MM.1S (cell line): Measurements from ENCODE around the gene OR8G5.

Experiments used
- DNase-seq: peaks from one replicate; pipeline ENCODE4 v3.0.0-alpha.2; 2015
- H2AFZ ChIP-seq: fragments of 300-600 bp; sonication (generic); 2 replicates; pipeline ENCODE4 v1.6.0; 2016; ENCODE audit warnings: antibody characterized with exemption, low read length
- H3F3A ChIP-seq: fragments of 300-600 bp; sonication (generic); 2 replicates; pipeline ENCODE4 v1.6.1; 2016; ENCODE audit warnings: mild to moderate bottlenecking, antibody characterized with exemption, low read length, moderate library complexity, mixed read lengths; ENCODE audit not compliant: insufficient read depth
- H3K27ac ChIP-seq: fragments of 300-600 bp; sonication (generic); 2 replicates; pipeline ENCODE4 v1.5.1; 2016; ENCODE audit warnings: mild to moderate bottlenecking, low read length
- H3K27me3 ChIP-seq: fragments of 300-600 bp; sonication (generic); replicated peaks from 2 replicates; pipeline ENCODE4 v1.6.0; 2016; ENCODE audit warnings: low read length; ENCODE audit not compliant: insufficient read depth
- H3K36me3 ChIP-seq: fragments of 300-600 bp; sonication (generic); replicated peaks from 2 replicates; pipeline ENCODE4 v1.6.1; 2016; ENCODE audit warnings: mild to moderate bottlenecking, low read length, mixed read lengths; ENCODE audit not compliant: insufficient read depth
- H3K4me1 ChIP-seq: fragments of 300-600 bp; sonication (generic); 2 replicates; pipeline ENCODE4 v1.6.1; 2016; ENCODE audit warnings: low read length, mixed read lengths
- H3K4me2 ChIP-seq: fragments of 300-600 bp; sonication (generic); 2 replicates; pipeline ENCODE4 v1.6.0; 2016; ENCODE audit warnings: low read depth, low read length
- H3K4me3 ChIP-seq: fragments of 300-600 bp; sonication (generic); 2 replicates; pipeline ENCODE4 v1.5.1; 2016; ENCODE audit warnings: low read length, mixed read lengths
- H3K79me2 ChIP-seq: fragments of 300-600 bp; sonication (generic); 2 replicates; pipeline ENCODE4 v1.6.1; 2016; ENCODE audit warnings: mixed run types, low read length, mixed read lengths
- H3K9ac ChIP-seq: fragments of 300-600 bp; sonication (generic); 2 replicates; pipeline ENCODE4 v1.6.1; 2016; ENCODE audit warnings: low read length, mixed read lengths
- H3K9me2 ChIP-seq: fragments of 300-600 bp; sonication (generic); replicated peaks from 2 replicates; pipeline ENCODE4 v1.6.1; 2016; ENCODE audit warnings: mild to moderate bottlenecking, low read length, mixed read lengths; ENCODE audit not compliant: insufficient read depth
- H3K9me3 ChIP-seq: fragments of 300-600 bp; sonication (generic); replicated peaks from 2 replicates; pipeline ENCODE4 v1.6.1; 2016; ENCODE audit warnings: mild to moderate bottlenecking, low read length, mixed read lengths; ENCODE audit not compliant: insufficient read depth
- H4K20me1 ChIP-seq: fragments of 300-600 bp; sonication (generic); 2 replicates; pipeline ENCODE4 v1.6.1; 2016; ENCODE audit warnings: mild to moderate bottlenecking, low read length, moderate library complexity, mixed read lengths; ENCODE audit not compliant: insufficient read depth
- CTCF ChIP-seq: fragments of 300-600 bp; sonication (generic); IDR thresholded peaks from 2 replicates; pipeline ENCODE4 v1.5.1; 2016; ENCODE audit warnings: antibody characterized with exemption, low read length, mixed read lengths
- EZH2 ChIP-seq: fragments of 300-600 bp; sonication (generic); optimal IDR thresholded peaks from 2 replicates; pipeline ENCODE3; 2017; ENCODE audit warnings: low read depth, mild to moderate bottlenecking, antibody characterized with exemption, low read length, mixed read lengths
- EZH2phosphoT487 ChIP-seq: fragments of 300-600 bp; sonication (generic); IDR thresholded peaks from 2 replicates; pipeline ENCODE4 v1.6.1; 2018; ENCODE audit warnings: antibody characterized with exemption, low read length

The OR8G5 gene

GRCh38 chr11:124274000-124274399 is 17.8 kb downstream of the OR8G5 start:
- Histone ChIP-seq H3K36me3 (no peaks in the 10 kb centered on the region), H4K20me1 (no peaks in the 10 kb centered on the region), H3F3A (no peaks in the 10 kb centered on the region), H3K27ac (no peak overlapping the region), H3K4me1 (no peaks in the 10 kb centered on the region), H3K4me2 (no peak overlapping the region), H3K9ac (no peak overlapping the region), H3K9me2 (no peaks in the 10 kb centered on the region), H3K79me2 (no peaks in the 10 kb centered on the region), H3K9me3 (no peaks in the 10 kb centered on the region), H2AFZ (no peak overlapping the region), H3K27me3 (no peaks in the 10 kb centered on the region), H3K4me3 (no peak overlapping the region)
- TF ChIP-seq EZH2phosphoT487 (no peak), CTCF (no peak), EZH2 (no peak)
- no peak for DNase-seq

- no peaks in the 10 kb centered on the region for H3K4me1 ChIP-seq
- no peaks in the 10 kb centered on the region for H3K27me3 ChIP-seq
- H3K36me3 ChIP-seq, result no peaks in the 10 kb centered on the region
- no peak for TF ChIP-seq EZH2phosphoT487
- no peak for TF ChIP-seq CTCF
- TF ChIP-seq EZH2, result no peak
- no peaks in the 10 kb centered on the region for H3F3A ChIP-seq
- H3K79me2 ChIP-seq, result no peaks in the 10 kb centered on the region
- no peaks in the 10 kb centered on the region for H3K9me3 ChIP-seq
- no peak overlapping the region for H3K9ac ChIP-seq
- no peak overlapping the region for H3K27ac ChIP-seq
- H3K9me2 ChIP-seq, result no peaks in the 10 kb centered on the region
- no peak overlapping the region for H3K4me3 ChIP-seq
- H4K20me1 ChIP-seq, result no peaks in the 10 kb centered on the region
- H3K4me2 ChIP-seq, result no peak overlapping the region
- no peak for DNase-seq
- H2AFZ ChIP-seq, result no peak overlapping the region
Measured at GRCh38 chr11:124276081-124276480, 19.9 kb downstream of the OR8G5 start.

GRCh38 chr11:124277207-124277606 is 21.0 kb downstream of the OR8G5 start:
- H3K4me2 ChIP-seq, result no peak overlapping the region
- no peak overlapping the region for H2AFZ ChIP-seq
- no peaks in the 10 kb centered on the region for H4K20me1 ChIP-seq
- H3K36me3 ChIP-seq, result no peaks in the 10 kb centered on the region
- H3K9me2 ChIP-seq, result no peaks in the 10 kb centered on the region
- no peaks in the 10 kb centered on the region for H3K27me3 ChIP-seq
- no peak for DNase-seq
- H3K9ac ChIP-seq, result no peak overlapping the region
- no peak overlapping the region for H3K4me3 ChIP-seq
- H3K79me2 ChIP-seq, result no peaks in the 10 kb centered on the region
- TF ChIP-seq EZH2 (no peak), CTCF (no peak)
- no peak overlapping the region for H3K27ac ChIP-seq
- H3K4me1 ChIP-seq, result no peaks in the 10 kb centered on the region
- H3K9me3 ChIP-seq, result no peaks in the 10 kb centered on the region
- no peaks in the 10 kb centered on the region for H3F3A ChIP-seq
